Activated naive CD8-positive, alpha-beta T cell treated with anti-CD3 and anti-CD28 coated beads, Interleukin-2, amount 50 U/mL, for 16 hours (primary cell): Measurements from ENCODE around the gene PSME2.
"Not testable (repeated sequence)": the region's sequence is repeated elsewhere in the genome, so short reads cannot be mapped to it uniquely, and the experiment has no call there.

Source experiments
- DNase-seq: peaks from one replicate; pipeline ENCODE4 v3.0.0-alpha.2; 2020; ENCODE audit warnings: low read depth, low spot score

The PSME2 gene

DNA sequence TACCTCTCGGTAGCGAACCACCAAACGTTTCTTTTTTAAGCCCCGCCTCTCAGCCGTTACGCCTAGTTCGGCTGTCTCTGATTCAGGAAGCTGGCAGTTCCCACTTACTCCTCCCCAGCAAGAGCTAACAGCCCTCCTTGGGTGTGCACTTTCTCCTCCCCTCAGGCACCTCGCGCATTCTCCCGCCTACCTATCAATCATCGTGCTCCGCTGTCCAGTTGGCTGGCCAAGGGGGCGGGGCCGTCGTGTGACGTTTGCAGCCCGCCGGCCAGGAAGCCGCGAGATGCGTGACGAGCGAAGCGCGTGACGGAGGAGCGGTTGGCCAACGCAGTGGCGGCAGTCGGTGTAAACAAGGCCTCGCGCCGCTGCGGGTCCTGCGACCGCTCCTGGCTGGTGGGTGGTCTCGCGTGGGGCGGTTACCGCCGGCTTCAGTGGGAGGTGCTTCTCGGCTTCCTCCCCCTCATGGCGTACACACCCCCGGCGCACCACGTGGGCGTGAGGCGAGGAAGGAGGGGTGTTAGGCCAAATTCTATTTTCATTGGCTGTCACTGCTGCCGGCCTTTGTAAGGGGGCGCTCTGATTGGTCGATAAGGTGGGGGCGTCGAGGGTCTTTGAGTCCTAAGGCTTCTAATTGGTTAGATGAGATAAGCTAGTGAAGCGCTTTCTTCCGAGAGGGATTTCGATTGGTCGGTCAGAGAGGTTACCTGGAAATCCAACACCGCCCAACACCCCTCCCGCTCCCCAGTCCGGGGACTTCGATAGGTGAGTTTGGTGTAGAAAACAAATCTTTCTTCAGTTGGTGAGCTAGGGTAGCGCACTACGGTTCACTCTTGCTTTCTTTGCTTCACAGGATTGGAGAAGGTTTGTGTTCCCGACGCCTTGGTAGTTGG is 31.6 kb downstream of the PSME2 start, which contains the start of the genes DCAF11 and NRL:
Gene DCAF11 (plus strand): TSS at position 246 of the 890 bp plus-strand sequence. CDS start 818 bp downstream, outside the sequence.
Gene NRL (minus strand): TSS at position 418 of the 890 bp plus-strand sequence. CDS start 32,101 bp downstream, outside the sequence.
- peak; percentile 98 for DNase-seq

DNA sequence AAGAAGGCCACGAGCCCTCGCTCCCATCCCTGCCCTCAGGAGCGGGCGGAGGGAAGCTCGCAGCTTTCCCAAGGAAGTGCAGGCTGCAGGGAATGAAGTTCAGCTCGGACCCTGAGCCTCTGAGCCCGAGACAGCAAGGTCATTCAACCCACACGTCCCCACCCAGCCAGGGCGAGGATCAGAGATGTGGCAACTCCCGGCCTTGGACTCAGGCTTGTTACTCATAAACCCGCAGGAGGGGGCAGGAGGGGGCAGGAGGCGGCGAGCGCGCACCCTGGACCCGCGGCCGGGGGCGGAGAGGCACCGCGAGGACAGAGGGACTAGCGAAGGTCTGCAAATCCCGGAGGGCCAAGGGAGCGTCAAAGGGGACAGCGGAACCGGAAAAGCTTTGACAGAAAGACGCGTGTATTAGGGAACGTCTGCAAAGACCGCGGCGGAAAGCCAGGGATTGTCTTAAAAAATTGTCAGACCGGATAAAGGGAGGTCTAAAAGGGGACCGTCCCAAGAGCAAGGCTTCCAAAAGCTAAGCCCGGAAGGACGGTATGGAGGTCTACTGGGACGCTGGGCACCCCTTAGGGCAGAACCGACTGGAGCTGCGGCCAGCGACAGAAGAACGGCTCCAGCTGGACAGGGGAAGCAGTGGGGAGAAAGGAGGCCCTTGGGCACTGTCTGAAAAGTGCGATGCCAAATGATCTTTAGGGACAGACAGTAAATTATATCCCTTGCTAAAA is 32.4 kb downstream of the PSME2 start:
- DNase-seq = peak; percentile 41

DNA sequence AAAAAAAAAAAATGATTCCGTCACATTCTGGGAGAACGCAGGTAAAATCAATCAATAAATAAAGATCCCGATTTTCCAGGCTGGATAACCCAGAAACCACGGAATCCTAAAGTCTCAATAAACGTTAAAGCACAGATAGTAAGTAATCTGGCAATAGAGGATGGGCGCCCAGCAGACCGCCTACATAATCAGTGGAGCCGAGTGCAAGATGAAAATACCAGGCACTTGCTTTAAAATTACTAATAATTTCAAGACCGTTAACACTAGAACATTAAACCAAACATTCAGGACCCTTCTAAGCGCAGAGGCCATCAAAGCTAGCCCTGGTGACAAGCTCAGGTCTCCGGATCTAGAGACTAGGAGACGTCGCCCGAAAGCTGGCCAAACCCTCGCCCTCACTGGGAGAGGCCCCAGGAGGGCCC is 33.0 kb downstream of the PSME2 start:
- no peak for DNase-seq

DNA sequence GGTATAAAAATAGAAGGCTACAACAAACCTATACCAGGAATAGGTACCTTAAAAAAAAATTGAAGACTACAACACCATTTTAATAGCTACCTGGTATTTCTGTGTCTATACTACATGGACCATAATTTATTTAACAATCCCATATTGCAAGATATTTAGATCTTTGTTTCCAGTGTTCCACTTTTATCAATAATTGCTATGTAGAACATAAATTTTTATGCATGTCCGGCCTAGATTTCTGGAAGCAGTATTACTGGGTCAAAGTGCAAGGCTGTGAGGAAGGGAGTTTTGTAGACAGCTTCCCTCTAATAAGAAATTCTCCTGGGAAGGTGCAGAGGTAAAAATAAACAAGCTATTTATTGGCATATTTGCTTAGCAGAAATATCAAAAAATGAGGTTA is 35.9 kb downstream of the PSME2 start:
- DNase-seq = no peak

DNA sequence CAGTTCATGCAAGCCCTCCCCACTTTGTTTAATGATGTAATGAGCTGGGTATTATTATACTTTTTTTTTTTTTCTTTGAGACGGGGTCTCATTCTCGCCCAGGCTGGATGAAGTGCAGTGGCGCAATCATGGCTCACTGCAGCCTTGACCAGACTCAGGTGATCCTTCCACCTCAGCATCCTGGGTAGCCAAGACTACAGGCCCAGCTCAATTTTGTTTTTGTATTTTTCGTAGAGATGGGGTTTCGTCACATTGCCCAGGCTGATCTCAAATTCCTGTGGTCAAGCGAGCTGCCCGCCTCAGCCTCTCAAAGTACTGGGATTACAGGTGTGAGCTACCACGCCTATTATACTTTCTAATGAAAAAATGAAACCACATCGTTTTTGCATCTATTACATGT is 36.4 kb downstream of the PSME2 start:
- DNase-seq = no peak

DNA sequence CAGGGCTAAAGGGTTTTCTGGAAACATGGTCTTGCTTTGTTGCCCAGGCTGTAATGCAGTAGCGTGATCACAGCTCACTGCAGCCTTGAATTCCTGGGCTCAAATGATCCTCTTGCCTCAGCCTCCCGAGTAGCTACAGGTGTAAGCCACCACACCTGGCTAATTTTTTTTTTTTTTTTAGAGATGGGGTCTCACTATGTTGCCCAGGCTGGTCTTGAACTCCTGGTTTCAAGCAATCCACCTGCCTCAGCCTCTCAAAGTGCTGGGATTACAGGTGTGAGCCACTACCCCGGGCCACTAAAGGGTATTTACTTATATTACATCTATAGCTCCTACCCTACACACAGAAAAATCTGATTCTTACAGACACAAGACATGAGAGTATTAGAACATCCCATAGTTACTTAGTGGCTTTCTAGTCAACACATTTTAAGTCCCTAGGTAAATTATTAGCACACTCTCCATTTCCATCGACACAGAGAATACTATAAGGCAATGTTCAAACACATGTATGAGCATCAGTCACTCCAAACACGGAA is 38.0 kb downstream of the PSME2 start:
- DNase-seq = no peak

DNA sequence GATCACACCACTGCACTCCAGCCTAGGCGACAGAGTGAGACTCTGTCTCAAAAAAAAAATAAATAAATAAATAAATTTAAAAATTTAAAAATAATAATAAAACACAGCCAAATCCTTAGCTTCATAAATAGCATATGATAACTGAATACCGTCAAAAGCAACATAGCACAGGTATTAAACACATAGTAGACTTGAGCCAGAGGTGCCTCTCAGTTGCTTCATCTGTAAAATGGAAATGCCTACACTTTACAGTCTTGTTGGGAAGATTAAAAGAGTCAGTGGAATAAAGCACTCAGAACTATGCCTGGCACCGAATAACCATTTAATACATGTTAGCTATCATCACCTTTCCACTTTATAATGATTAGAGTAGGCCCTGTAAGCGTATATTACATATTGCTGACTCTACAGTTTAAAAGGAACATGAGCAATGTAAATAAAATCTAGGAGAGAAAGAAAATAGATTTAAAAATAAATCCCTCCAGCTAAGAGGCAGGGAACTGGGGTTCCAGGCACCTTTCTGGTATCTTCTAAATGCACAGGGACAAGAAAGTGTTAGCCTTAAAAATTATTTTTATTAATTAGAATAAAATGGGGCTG is 39.6 kb downstream of the PSME2 start:
- DNase-seq = no peak

DNA sequence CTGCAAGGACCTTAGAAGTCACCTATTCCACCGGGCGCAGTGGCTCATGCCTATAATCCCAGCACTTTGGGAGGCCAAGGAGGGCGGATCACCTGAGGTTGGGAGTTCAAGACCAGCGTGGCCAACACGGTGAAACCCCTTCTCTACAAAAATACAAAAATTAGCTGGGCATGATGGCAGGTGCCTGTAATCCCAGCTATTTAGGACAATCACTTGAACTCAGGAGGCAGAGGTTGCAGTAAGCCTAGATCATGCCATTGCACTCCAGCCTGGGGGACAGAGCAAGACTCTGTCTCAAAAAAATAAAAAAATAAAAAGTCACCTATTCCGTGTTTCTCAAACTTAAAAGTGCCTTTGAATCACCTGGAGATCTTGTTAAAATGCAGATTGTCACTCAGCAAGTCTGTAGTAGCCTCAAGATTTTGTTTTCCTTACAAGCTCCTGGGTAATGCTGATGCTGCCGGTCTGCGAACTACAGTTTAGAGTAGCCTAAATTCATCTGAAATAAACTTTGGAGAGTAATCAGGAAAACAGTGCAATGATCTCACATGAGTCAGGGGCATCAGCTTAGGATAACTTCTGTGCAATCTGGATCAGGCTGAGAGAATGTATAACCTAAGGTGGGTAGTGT is 40.7 kb downstream of the PSME2 start:
- DNase-seq = not testable (repeated sequence)

DNA sequence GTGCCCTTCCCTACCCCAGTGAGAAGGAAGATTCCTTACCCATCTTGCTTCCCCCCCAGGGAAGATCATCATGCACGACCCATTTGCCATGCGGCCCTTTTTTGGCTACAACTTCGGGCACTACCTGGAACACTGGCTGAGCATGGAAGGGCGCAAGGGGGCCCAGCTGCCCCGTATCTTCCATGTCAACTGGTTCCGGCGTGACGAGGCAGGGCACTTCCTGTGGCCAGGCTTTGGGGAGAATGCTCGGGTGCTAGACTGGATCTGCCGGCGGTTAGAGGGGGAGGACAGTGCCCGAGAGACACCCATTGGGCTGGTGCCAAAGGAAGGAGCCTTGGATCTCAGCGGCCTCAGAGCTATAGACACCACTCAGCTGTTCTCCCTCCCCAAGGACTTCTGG is 43.0 kb downstream of the PSME2 start:
- DNase-seq = no peak

DNA sequence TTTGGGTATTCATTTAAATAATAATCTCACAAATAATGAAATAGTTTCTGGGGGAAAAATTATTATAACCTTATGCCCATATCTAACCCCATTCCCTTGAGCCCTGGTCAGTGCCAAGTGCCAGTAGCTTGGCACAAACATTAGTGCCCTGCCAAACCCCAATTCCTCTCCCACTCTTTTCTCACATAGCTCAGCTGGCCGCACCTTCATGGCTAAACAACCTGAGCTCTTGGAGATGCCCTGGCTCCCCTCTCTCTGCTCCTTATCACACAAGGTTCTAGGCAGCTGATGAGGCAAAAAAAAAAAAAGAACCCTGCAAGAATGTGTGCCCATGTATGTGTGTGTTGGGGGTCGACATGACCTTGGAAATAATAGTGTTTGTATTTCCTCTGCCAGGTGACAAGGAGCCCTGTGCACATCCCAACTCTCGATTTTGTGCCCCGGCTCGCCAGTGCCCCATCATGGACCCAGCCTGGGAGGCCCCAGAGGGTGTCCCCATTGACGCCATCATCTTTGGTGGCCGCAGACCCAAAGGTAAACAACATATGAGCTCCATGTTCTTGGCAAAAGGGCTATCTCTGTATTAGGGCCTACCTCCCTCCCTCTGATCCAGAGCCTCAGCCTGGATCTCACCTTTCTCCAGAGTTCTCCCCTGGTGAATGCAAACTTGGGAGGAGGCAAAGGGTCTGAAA is 43.9 kb downstream of the PSME2 start:
- no peak for DNase-seq

DNA sequence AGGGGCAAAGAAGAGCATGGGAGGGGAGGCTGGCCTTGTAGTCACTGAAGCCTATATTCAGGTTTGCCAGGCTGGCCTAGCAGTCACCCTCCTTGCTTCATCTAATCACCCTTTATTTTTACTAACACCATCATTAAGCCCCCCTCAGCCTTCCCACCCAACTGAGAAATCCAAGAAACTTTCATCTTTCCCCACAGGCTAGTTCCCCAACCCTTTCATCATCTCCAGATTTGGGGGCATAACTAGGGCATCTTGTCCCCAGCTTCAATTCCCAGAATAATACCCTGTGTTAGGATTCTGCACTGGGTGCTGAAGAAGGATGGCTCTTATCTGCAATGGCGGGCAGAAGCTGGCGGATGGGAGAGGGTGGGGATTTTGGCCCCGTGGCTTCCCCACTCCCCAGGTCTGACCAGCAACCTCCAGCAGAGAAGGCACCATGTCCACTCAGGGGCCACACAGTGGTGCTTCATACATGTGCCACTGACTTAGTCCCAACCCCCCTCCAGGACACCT is 45.4 kb downstream of the PSME2 start:
- DNase-seq = no peak

DNA sequence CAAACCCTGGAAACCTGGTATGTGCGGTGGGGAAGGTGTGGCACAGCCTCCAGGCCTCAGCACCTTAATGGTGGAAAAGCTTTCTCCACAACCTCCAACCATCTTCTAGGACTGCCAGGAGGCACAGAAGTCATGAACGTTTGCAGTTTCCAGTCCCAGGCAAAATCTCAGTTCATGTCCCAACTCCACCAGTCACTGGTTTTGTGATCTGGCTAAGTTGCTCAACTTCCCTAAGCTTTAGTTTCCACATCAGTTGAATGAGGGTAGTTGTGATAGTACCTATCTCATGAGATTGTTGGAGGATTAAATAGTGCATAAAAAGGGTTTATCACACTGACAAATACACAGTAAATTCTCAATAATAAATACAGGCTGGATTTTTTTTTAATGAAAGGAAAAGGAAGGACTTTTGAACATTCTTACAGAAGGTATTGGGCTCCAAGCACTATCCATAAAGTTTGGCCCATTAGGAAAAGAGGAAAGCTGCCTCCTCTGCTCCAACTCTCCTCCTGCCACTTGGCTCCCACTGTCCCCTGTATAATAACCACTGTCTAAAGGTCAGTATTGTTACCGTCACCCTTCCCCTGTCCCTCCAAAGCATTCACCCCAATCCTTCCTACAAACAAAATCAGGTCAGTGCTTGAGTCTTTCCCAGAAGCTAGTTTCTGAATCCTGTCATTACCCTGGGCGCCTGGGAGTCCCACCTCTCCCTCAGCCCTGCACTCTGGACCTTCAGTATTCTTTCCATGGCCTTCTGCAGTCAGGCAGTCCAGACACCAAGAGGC is 46.0 kb downstream of the PSME2 start:
- DNase-seq = no peak

DNA sequence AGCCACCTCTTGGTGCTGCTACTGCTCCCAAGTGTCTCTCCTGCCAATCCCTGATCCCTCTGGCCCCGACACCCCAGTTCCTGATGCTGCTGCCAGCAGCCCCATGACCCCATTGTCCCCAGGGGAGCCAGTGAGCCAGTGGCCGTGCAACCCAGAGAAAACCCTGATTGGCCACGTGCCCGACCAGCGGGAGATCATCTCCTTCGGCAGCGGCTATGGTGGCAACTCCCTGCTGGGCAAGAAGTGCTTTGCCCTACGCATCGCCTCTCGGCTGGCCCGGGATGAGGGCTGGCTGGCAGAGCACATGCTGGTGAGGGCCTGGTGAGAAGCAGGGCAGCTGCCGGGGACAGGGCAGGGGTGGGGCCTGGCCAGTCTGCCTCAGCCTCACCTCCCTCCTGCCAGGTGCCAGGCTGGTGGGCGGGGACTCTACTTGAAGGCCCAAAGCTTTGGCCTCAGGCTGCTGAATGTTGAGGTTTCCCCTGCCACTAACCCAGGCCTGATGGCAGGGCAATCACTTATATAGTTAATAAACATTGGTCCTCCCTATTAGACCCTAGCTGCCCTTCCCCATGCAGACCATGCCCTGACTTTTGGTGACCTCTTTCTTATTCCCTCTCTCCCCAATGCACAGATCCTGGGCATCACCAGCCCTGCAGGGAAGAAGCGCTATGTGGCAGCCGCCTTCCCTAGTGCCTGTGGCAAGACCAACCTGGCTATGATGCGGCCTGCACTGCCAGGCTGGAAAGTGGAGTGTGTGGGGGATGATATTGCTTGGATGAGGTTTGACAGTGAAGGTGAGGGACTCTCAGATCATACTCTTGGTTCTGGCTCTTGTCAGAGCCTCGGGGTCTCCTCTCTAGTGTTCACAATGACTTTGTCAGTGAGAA is 47.2 kb downstream of the PSME2 start:
- no peak for DNase-seq

DNA sequence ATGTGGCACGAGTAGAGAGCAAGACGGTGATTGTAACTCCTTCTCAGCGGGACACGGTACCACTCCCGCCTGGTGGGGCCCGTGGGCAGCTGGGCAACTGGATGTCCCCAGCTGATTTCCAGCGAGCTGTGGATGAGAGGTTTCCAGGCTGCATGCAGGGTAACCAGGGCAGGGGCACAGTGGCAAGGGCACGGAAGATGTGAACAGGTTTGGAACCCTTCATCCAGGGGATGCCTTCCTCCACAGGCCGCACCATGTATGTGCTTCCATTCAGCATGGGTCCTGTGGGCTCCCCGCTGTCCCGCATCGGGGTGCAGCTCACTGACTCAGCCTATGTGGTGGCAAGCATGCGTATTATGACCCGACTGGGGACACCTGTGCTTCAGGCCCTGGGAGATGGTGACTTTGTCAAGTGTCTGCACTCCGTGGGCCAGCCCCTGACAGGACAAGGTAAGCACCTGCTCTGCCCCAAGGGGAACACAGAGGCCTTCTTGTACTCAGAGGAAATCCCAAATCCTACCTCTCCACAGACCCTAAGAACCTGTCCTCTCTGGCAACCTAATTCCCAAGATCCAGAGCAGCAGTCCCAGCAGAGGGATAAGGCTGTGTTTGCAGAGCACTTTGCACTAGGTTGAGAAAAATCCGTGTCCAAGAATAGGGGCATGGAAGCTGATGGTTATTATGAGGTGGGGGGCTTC is 48.0 kb downstream of the PSME2 start:
- DNase-seq = no peak

DNA sequence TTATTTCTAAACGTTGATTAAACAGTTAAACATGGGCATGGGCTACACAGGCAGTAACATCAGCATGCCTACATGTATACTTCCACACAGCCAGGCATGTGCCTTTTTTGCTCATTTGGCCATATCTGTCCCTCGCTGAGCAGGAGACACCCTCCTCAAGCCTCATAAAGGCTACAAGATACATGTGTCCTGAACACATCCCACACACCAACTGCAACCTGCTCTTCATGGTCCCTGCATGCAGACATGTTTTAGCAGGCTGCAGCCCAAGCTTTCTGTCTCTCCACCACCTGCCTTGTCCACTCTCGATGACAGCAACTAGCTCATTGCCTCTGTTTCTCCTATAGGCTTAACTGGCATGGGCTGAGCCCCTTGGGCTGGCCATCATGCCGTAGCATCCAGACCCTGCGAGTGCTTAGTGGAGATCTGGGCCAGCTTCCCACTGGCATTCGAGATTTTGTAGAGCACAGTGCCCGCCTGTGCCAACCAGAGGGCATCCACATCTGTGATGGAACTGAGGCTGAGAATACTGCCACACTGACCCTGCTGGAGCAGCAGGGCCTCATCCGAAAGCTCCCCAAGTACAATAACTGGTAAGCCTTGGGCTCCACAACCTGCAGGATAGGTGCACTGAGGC is 49.7 kb downstream of the PSME2 start:
- no peak for DNase-seq

DNA sequence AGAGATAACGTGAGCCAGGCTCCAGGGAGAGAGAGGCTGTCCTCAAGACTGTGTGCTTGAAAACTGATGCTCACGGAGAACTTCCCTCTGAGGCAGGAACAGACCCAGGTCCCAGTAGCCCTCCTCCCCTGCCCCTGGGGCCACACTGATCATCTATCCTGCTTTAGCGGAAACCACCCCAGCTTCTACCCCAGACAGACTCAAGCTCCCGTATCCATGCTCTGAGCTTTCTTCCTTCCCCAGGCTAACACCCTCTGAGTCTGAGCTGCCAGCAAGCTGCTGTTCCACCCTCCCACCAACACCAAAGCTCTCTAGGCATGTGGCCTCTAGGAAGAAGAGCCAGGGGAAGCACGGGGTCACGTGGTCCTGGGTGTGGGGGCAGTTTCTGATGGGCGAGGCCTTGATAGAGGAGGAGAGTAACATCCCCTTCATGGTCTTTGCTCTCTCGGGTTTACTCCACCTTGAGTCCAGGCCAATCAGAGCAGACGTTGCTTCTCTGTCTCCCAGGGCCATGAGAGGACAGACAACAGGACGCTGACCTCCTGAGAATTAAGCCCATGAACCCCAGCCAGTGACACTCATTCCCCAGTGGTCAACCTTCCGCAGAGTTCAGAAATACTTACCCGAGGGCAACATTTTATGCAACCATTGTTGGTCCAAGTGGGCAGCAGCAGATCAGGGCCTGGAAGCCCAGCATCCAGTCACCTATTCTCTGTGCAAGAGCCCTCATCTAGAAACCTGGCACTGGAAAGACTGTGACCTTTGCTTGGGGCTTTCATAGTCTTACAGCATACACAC is 50.9 kb downstream of the PSME2 start:
- peak; percentile 31 for DNase-seq

DNA sequence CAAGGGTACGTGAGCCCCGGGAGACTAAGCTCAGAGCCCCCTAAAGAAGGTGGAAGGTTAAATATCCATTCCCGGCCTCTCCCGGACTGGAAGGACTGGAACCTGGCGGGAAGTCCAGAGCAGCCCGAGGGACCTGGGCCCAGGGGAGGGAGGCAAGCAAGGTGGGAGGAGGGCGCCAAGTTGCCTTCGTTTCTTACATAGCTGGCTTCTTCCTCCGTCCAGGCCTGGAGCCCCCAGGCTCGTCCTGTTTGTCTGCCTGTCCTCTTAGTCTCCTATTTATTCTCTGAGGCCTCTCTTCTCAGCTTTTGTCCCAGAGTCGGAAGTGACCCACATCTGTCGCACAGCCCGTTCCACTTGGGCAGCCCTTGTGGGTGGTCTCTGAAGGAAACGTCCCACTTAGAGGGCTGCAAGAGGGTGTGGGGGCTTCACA is 51.6 kb downstream of the PSME2 start:
- no peak for DNase-seq
